UCSD-AML1 (cell line): Measurements from ENCODE around the gene SHISA4.
"Not testable (repeated sequence)": the region's sequence is repeated elsewhere in the genome, so short reads cannot be mapped to it uniquely, and the experiment has no call there.

Source experiments
- DNase-seq: peaks from one replicate; lab custom pipeline; 2025; ENCODE audit not compliant: unreplicated experiment; lab: John Stamatoyannopoulos, UW

Gene SHISA4, protein sequence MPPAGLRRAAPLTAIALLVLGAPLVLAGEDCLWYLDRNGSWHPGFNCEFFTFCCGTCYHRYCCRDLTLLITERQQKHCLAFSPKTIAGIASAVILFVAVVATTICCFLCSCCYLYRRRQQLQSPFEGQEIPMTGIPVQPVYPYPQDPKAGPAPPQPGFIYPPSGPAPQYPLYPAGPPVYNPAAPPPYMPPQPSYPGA

DNA sequence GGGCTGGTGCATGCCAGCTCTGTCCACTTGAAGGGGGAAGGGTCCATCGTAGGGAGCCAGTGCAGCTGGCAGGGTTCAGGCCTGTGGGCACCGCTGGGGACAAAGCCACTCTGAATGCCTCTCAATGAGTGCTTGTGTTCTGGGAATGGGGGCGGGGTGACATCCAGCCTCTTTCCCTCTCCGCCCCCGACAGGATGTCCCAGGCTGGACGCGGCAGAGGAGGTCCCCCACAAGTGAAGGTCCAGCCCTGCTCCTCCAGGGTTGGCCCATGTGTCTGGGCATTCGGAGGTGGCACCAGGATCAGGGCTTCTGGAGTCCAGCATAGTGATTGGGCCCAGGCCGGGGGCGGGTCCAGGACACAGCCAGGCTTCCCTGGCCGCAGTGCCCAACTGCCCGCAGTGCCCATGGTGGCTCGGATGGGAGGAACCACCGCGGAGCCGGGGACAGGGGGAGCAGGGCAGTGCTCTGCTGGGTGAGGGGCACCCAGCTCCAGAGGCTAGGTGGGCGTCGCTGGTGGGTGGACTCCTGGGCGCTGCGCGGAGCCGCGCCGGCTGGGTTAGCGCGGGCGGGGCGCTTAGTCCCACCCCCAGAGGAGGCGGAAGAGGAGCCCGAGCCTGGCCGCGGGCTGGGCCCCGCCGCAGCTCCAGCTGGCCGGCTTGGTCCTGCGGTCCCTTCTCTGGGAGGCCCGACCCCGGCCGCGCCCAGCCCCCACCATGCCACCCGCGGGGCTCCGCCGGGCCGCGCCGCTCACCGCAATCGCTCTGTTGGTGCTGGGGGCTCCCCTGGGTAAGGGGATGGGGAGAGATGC, at the start of gene SHISA4:
Gene SHISA4 (plus strand): TSS at position 617 of the 808 bp plus-strand sequence. CDS start 97 bp downstream, at position 714.
- no peak for DNase-seq

DNA sequence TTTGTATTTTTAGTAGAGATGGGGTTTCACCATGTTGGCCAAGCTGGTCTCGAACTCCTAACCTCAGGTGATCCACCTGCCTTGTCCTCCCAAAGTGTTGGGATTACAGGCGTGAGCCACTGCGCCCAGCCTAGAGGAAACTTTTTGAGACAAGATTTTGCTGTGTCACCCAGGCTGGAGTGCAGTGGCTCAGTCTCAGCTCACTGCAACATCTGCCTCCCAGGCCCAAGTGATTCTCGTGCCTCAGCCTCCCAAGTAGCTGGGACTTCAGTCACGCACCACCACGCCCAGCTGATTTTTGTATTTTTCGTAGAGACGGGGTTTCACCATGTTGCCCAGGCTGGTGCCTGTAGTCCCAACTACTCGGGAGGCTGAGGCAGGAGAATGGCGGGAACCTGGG, 49.6 kb upstream of the SHISA4 start:
- DNase-seq, result not testable (repeated sequence)

DNA sequence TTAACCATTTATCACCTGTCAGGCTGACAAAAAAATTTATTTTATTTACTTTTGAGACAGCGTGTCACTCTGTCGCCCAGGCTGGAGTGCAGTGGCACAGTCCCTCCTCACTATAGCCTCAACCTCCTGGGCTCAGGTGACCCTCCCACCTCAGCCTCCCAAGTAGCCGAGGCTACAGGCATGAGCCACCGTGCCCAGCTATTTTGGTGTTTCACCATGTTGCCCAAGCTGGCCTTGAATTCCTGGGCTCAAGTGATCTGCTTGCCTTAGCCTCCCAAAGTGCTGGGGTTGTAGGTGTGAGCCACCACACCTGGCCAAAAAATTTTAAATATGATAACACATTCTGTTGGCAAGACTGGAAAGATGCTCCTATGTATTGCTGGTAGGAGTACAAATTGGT, 48.6 kb upstream of the SHISA4 start:
- DNase-seq, result no peak

DNA sequence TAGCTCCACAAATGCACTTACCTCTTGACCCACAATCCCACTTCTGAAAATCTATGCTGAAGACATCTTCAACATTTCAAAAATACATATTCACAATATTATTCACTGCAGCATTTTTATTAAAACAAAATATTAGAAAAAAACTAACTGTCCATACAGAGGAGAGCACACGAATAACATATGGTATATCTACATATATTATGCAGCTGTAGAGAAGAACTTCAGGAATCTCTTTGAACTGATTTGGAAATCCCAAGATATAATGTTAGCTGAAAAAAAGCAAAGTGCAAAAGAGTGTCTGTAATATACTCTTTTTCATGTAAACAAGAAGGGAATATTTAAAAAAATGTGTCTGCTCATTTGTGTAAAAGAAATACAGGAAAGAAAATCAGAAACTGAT, 48.2 kb upstream of the SHISA4 start:
- DNase-seq, result no peak

DNA sequence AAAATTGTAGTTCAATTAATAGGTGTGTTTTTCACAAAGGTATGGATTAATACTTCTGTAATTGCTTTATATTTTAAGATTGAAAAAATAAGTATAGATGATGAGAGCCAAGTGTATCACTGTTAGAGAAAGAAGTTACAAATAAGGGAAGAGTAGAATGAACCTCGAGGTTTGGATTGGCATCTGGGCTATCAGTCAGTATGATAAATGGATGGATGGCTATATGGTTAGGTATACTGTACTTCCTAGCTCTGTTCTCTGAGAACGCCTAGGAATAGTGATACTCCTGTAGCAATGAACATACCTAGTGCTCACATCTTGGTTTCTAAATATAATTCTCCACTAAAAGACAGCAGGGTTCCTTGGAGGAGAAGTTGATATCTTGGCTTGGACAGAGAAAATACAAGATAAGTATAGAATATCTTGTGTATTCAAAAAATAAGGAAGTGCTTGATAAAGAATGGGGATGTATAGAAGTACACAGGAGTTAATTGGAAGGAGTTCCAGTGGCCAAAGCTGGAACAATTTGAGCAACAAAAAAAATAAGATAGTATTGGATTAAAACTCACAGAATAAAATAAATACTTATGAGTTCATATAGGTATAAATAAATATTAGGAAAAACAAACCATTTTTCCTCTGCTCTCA, 47.3 kb upstream of the SHISA4 start:
- no peak for DNase-seq

DNA sequence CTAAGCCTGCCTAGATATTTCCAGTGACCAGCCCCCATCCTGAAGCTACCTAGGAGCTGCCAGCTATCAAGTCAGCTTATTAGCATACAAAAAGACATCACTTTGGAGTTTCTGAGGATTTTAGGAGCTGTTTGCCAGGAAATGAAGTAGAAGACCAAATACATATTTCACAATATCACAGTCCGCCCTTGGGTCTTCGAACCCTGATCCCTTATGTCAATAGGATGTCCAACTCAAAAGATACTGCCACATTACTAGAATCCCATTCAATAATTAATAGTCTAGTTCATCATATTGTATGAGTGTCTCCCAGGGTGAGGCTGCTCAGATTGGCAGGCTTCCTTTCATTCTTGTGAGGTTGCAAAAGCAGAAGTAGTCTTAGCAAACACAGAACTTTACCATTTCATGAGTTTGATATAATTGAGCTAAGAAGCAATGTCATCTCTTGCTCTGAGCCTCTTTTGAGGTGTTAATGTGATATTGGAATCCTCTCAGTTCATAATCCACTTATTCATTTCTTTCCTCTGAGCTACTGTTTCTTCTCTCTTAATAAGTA, 46.1 kb upstream of the SHISA4 start:
- no peak for DNase-seq

DNA sequence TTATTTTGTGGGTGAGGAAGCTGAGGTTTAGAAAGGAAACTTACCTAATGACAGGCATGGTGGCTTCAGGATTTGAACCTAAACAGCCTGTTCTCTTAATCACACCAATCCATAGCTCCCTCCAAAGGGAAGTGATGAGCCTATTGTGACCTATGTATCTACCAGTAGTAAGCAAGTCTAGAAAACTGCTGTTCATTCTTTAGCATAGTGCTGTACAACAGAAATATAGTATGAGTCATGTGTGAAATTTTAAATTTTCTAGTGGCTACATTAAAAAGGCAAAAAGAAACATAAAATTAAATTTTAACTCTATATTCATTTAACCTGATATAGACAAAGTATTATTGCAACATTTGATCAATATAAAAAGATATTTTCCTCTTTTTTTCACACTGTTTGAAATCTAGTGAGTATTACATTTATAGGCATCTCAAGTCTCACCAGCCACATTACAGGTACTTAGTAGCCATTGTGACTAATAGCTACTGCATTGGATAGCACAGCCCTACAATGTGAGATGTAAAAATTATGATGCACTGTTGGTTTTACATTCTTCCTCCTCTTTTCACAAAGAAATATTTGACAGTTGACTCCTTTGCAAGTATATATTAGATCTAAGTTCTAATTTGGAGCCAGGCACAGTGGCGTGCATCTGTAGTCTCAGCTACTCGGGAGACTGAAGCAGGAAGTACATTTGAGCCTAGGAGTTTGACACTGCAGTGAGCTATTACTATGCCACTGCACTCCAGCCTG, 43.2 kb upstream of the SHISA4 start:
- no peak for DNase-seq

DNA sequence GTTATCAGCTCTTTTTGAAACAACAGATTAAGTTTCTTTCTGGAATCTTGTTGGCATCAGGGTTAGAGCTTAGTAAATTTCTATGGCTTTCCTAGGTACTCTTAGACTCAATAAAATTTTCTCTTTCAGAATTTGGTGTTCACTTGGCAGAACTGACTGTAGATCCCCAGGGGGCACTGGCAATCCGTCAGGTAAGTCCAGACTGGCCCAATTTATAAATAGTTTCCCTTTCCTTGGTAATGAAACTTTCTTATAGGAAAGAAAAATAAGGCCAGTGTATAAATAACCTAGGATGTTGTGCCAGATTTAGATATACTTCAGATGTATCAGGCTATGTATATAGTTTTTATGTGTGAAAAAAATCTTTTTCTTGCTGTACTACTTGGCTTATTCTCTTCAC, 41.5 kb upstream of the SHISA4 start:
- DNase-seq, result no peak

DNA sequence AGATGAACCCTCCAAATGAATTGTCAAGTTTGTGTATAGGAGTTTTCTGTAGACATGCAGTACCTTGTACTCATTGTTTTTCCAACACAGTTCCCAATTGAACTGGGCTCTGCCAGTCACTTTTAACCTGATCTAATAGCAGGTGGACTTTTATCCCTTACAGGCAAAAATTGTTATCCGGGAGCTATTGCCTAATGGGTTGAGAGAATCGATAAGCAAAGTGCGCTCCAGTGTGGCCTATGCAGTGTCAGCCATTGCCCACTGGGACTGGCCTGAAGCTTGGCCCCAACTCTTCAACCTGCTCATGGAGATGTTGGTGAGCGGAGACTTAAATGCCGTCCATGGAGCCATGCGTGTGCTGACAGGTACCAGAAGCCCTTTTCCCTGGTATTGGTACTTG, 40.5 kb upstream of the SHISA4 start:
- DNase-seq, result no peak

DNA sequence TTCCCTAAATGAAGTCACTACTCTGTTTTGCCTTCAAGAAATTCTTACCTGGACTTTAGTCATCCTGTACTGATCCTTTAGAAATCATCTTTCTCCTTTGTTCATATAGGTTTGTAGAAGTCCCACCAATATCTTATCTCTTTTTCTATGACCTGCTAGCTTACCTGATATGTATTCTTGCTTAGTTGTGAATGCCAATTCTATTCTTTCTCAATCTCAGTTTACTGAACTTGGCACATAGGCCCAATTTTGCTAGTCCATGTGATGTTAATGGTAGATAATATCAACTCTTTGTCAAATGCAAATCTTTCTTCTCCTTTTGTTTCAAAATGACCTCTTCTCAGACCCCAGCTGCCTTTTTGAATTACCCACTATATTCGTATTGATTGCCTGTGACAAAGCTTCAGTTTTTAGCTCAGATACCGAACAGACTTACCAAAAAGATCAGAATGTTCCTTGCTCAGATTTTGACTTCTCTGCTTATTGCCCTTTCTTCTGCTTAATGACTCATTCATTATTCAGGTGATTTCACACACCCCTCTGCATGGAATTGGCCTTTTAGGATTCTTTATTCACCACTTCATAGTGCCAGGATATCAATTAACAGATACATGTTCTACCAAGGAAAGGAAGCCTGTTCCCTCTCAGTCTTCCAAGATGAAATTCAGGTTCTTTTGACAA, 39.2 kb upstream of the SHISA4 start:
- no peak for DNase-seq

DNA sequence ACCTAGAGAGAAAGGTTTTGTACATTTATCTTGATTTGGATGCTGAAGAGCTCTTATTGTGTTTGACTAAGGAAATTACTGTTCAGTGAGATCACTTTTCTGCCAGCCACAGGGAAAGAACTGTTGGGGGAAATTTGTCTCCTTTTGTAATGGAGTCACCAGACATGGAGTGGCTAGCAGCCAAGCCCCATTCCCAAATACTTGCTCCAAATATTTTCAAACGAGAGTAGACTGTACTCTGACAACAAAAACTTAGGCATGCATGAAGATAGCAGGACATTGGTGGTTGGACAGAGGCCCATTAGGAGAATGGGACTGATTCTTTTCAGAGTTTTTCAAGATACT, 38.7 kb upstream of the SHISA4 start:
- no peak for DNase-seq

DNA sequence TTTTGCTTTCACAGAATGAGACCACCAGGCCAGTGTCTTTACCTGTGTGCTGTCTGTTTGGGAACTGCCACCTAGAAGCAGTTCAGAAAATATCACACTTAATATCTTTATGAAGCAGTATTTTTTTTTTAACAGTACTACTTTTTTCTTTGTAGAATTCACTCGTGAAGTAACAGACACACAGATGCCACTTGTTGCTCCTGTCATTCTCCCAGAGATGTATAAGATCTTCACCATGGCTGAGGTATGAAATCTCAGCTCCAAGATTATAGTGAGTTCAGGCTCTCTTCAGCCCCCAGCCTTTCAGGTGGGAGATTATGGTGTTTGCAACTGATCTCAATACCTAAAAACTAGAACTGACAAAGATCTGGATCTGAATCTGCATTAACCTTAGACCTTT, 36.7 kb upstream of the SHISA4 start:
- DNase-seq, result no peak

DNA sequence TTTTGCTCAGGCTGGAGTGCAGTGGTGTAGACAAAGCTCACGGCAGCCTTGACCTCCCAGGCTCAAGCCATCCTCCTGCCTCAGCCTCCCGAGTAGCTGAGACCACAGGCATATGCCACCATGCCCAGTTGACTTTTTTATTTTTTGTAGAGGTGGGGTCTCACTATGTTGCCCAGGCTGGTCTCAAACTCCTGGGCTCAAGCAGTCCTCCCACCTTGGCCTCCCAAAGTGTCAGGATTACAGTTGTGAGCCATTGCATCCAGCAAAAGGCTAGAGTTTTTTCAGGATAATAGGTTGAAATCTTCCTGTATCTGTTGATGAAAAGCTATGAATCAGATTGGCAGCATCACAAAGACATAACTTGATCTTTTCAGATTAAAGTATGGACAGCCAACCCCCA, 32.0 kb upstream of the SHISA4 start:
- not testable (repeated sequence) for DNase-seq

DNA sequence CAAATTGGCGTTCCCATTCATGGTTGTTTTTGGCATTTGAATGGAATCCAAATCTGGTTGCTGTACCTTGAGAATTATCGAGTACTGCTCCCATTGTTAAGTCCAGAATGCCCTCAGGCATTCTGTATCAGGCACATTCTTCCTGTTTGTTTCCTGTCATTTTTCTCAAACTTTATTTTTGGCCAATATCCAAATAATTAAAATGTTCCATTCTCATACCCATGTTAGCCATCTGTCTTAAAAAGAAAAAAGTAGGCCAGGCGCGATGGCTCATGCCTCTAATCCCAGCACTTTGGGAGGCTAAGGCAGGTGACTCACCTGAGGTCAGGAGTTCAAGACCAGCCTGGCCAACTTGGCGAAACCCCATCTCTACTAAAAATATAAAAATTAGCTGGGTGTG, 29.3 kb upstream of the SHISA4 start:
- DNase-seq, result no peak

DNA sequence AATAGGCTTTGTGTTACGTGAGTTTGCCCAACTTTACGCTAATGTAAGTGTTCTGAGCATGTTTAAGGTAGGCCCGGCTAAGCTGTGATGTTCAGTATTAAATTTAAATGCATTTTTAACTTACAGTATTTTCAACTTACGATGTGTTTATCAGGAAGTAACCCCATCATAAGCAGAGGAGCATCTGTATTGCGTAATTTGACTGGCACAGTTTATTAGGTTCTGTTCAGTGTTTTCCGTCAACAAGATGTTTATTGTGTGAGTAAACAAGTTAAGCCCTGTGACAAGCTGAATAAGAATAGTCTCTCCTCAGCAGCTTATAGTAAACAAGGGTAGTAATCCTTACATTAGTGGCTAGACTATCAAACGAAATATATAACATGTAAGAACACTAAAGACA, 27.2 kb upstream of the SHISA4 start:
- no peak for DNase-seq

DNA sequence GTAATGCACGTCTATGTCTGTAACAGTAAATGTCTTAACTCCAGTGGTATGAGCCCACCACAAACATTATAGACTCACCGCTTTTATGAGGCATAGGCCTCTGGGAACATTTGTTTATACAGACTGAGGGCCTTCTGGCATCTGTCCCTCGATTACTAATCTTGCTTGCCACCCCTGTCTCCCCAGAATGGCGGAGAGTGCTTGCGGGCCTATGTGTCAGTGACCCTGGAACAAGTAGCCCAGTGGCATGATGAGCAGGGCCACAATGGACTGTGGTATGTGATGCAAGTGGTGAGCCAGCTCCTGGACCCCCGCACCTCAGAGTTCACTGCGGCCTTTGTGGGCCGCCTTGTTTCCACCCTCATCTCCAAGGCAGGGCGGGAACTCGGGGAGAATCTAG, 18.3 kb upstream of the SHISA4 start:
- no peak for DNase-seq

DNA sequence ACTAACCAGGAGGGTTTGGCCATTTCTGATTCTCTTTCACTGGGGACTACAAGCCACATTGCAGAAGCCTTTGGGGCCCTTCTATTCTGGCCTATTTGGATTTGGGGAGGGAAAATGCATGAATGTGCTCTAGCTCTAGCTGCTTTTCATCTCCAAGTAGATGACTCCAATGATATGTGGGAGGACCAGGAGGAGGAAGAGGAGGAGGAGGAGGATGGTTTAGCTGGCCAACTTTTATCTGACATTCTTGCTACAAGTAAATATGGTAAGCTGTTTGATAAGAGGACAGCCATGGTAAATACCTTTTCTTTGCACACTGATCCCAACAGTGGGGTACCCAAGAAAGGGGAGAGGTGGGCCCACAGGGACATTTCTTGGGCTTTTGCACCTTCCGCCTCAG, 14.0 kb upstream of the SHISA4 start:
- no peak for DNase-seq

DNA sequence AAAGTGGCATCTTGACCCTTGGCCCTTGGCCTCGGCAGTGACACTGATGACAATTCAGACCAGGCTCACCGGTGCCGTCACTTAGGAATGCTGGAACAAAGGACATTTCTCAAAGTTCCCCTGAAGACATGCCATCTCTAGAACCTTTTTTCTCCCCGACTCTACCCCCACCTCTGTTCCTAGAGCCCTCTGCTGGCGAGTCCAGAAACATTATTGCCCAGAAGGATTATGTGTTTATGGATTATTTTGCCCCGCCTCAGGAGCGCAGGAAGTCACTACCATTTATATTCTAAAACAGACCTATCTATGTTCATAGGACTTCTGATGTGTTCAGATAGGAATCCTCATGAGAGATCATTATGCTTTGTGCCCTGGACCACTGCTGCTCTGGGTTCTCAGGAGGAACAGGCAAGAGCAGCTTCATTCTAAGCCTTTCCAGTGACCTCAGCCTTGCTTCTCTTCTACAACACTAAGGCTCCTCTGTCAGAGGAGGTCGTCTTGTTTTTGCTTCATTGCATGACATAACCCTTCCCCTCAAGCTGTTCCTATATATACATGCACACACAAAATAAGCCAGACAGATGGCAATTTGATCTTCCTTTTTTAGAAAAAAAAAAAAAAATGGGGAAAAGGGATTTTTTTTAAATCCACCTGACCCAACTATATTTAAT, 12.4 kb upstream of the SHISA4 start:
- DNase-seq, result no peak

DNA sequence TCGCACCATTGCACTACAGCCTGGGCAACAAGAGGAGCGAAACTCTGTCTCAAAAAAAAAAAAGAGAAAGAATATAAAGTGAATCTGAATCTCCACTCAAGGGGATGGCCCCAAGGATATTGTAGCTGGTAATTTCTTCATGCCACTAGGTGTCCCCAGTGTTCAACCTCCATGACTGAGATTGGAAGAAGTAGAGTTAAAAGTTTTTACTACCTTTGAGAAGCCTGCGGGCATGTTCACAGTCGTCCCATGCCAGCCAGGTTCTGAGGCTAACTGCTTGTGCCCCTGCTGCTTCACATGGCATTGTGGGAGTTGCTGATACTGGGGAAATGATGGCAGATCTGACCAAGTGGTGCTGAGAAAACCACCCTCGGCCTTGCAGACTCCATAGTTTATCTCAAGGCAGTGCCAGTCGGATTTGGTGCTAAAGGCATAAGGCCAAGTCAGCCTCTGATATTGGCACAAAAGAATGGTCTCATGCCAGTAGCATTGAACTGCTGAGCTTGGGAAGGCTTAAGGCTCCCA, 10.8 kb upstream of the SHISA4 start:
- DNase-seq, result no peak

DNA sequence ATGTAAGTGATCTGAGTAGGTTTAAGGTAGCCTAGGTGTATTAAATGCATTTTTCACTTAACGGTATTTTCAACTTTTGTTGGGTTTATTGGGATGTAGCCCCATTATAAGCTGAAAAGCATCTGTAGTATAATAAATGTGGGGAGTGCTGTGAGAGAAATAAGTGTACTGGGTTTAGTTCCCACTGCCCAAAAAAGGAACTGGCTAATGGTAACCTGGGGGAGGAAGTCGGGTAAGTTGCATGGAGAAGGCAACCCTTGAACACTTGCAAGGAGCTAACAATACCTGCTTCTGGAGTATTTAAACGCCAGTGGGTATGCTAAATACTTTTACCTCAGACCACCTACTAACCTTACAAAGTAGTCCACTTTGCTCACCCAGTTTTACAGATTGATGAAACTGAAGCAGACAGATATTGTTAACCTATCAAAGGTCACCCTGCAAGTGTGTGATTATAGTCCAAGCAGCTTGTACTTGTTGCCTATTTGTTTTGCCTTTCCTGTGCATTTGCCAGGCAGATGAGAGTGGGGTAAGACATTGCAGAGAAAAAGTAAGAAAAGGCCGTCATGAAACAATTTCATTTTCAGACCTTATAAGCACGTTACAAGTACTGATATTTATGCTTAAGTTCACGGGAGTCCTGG, 7.6 kb upstream of the SHISA4 start:
- DNase-seq, result no peak
